Prostate gland (tissue), 2 donors: ENCODE measurements around the gene TEX264.

Experiments
- POLR2AphosphoS5 ChIP-seq: sonication (generic); formaldehyde crosslinking; IDR thresholded peaks from one replicate; pipeline ENCODE4 v1.6.1; 2017; ENCODE audit warnings: antibody characterized with exemption
- TF ChIP-seq, protein P1 (sequence below), 4 experiments: fragments of 200-600 bp in 2 of 4; fragments of 450-650 bp in 2 of 4; sonication (generic) in 2 of 4; IDR thresholded peaks; 1 replicate in 3 of 4; 2 replicates in 1 of 4; pipeline ENCODE4 v1.5.1; 2016 to 2019; ENCODE audit warnings: antibody characterized with exemption in 4 of 4, mild to moderate bottlenecking in 2 of 4, moderate library complexity in 2 of 4

DNA sequence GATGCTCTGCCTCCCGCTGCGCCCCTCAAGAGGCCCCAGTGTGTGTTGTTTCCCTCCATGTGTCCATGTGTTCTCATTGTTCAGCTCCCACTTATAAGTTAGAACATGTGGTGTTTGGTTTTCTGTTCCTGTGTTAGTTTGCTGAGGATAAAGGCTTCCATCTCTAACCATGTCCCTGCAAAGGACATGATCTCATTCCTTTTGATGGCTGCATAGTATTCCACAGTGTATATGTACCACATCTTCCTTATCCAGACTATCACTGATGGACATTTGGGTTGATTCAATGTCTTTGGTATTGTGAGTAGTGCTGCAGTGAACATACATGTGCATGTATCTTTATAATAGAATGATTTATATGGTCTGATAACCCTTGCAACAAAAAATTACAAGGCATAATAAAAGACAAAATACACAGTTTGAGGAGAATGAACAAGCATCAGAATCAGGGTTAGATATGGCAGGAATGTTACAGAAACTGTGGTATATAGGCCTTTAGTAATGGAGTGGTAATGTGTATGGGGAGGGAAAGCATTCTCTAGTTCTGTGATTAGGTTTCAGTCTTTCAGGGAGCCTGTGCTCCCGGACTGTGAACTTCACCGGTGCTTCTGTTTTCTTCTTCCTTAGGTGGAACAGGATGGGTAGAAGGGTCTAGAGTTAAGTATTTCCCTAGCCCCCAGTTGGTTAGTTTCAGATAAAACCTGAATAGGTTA is 63.0 kb downstream of the TEX264 start:
- TF ChIP-seq, protein P1, sequence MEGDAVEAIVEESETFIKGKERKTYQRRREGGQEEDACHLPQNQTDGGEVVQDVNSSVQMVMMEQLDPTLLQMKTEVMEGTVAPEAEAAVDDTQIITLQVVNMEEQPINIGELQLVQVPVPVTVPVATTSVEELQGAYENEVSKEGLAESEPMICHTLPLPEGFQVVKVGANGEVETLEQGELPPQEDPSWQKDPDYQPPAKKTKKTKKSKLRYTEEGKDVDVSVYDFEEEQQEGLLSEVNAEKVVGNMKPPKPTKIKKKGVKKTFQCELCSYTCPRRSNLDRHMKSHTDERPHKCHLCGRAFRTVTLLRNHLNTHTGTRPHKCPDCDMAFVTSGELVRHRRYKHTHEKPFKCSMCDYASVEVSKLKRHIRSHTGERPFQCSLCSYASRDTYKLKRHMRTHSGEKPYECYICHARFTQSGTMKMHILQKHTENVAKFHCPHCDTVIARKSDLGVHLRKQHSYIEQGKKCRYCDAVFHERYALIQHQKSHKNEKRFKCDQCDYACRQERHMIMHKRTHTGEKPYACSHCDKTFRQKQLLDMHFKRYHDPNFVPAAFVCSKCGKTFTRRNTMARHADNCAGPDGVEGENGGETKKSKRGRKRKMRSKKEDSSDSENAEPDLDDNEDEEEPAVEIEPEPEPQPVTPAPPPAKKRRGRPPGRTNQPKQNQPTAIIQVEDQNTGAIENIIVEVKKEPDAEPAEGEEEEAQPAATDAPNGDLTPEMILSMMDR (IDR thresholded peaks at IDR 0.05), result no peak
- TF ChIP-seq POLR2AphosphoS5, result no peak
